GM12878 (cell line): ENCODE measurements around the gene RHOT1. TPM values are rescaled to one million over a fixed set of nuclear protein-coding genes. Genes with fewer than 3 reads are reported as not detected.

Experiments
- BMI1 ChIP-seq: fragments of 450-650 bp; IDR thresholded peaks from 2 replicates; pipeline ENCODE4 v1.6.1; 2016; ENCODE audit warnings: mild to moderate bottlenecking, moderate library complexity, borderline replicate concordance
- CEBPZ ChIP-seq: fragments of 150-350 bp; IDR thresholded peaks from 2 replicates; pipeline ENCODE4 v1.6.1; 2016; ENCODE audit warnings: low read depth, low read length
- DPF2 ChIP-seq: fragments of 450-650 bp; IDR thresholded peaks from 2 replicates; pipeline ENCODE4 v1.6.1; 2017; ENCODE audit warnings: mild to moderate bottlenecking
- EED ChIP-seq: sonication (generic); IDR thresholded peaks from 2 replicates; pipeline ENCODE4 v1.6.1; 2016; ENCODE audit warnings: antibody characterized with exemption, low read depth
- NFIC ChIP-seq: IDR thresholded peaks from 2 replicates; pipeline ENCODE4 v1.6.1; 2012; ENCODE audit warnings: low read depth, mild to moderate bottlenecking, inconsistent platforms, low read length, moderate library complexity
- RFX5 ChIP-seq: IDR thresholded peaks from 2 replicates; pipeline ENCODE4 v1.6.1; 2011; ENCODE audit warnings: low read depth, low read length, improper control_type of control experiment
- STAT3 ChIP-seq: IDR thresholded peaks from 2 replicates; pipeline ENCODE4 v1.6.1; 2011; ENCODE audit warnings: low read depth, low read length, improper control_type of control experiment
- USF1 ChIP-seq: IDR thresholded peaks from 2 replicates; pipeline ENCODE4 v1.6.1; 2011; ENCODE audit warnings: borderline replicate concordance, low read depth, mild to moderate bottlenecking, moderate library complexity, mixed read lengths, low read length; ENCODE audit not compliant: insufficient read depth; ENCODE audit errors: extremely low read length
- ZBED1 ChIP-seq: IDR thresholded peaks from 2 replicates; pipeline ENCODE4 v1.6.1; 2016; ENCODE audit warnings: borderline replicate concordance
- polyA plus RNA-seq, 11 experiments: library from polyadenylated mRNA; depleted of rRNA in 4 of 11; unstranded in 6 of 11; stranded (reverse) in 5 of 11; fragments of >200 nt; fragmentation: Nextera tagmentation in 4 of 11; fragmentation: Illumina TruSeq in 1 of 11; extraction: Ambion mirVana in 4 of 11; extraction: Trizol in 1 of 11; gene quantifications; 1 replicate in 1 of 11; 2 replicates in 10 of 11; pipeline versions ENCODE4 v1.2.1 to v1.2.3, GENCODE V29; 2011 to 2016; ENCODE audit warnings: inconsistent platforms in 2 of 11, missing spikeins in 2 of 11, low read depth in 1 of 11
- total RNA-seq, 4 experiments: library from RNA; depleted of rRNA in 3 of 4; stranded (reverse); fragments of >200 nt in 3 of 4; fragmentation: Illumina TruSeq in 1 of 4; extraction: Trizol in 1 of 4; gene quantifications; 2 replicates each; pipeline versions ENCODE4 v1.2.1 to v1.2.3, GENCODE V29; 2013 to 2021
- TF ChIP-seq, protein P1 (sequence below): fragments of 150-350 bp; IDR thresholded peaks from 2 replicates; pipeline ENCODE4 v1.6.1; 2014; ENCODE audit warnings: mild to moderate bottlenecking, low read depth, low read length

RHOT1 gene
- total and polyA plus RNA-seq, 10 of the 15 experiments (the other 5 are each of a cell fraction or from before 2014, with no cell fraction given) = 13.3 to 68.2 (median 22.8) TPM

GRCh38 chr17:32141258-32141657 lies 1.0 kb upstream of the RHOT1 start (continued):
- TF ChIP-seq, protein P1, sequence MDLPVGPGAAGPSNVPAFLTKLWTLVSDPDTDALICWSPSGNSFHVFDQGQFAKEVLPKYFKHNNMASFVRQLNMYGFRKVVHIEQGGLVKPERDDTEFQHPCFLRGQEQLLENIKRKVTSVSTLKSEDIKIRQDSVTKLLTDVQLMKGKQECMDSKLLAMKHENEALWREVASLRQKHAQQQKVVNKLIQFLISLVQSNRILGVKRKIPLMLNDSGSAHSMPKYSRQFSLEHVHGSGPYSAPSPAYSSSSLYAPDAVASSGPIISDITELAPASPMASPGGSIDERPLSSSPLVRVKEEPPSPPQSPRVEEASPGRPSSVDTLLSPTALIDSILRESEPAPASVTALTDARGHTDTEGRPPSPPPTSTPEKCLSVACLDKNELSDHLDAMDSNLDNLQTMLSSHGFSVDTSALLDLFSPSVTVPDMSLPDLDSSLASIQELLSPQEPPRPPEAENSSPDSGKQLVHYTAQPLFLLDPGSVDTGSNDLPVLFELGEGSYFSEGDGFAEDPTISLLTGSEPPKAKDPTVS = no peak
- no peak for TF ChIP-seq EED
- no peak for TF ChIP-seq USF1
- no peak for TF ChIP-seq ZBED1
- TF ChIP-seq STAT3 = no peak
- no peak for TF ChIP-seq DPF2
- TF ChIP-seq RFX5 = no peak
- TF ChIP-seq CEBPZ = no peak
- no peak for TF ChIP-seq NFIC
- no peak for TF ChIP-seq BMI1
